Endometrial microvascular endothelial cells (primary cell): Measurements from ENCODE around the gene RNASEH1. TPM values are rescaled to one million over a fixed set of nuclear protein-coding genes. Genes with fewer than 3 reads are reported as not detected.
"Not testable (repeated sequence)": the region's sequence is repeated elsewhere in the genome, so short reads cannot be mapped to it uniquely, and the experiment has no call there.

Experiments used
- in situ Hi-C: cut with HindIII; loops from 2 replicates; pipeline ENCODE4 v1.10.0; 2017; ENCODE audit warnings: low sequenced_read_pairs, low pct_unique_long_range_greater_than_20kb; ENCODE audit errors: inconsistent ontology term
- total RNA-seq: library from RNA; depleted of rRNA; stranded (reverse); fragments of >200 nt; gene quantifications from one replicate; pipeline ENCODE4 v1.2.3, GENCODE V29; 2015; ENCODE audit errors: inconsistent ontology term

RNASEH1 gene
- total RNA-seq, 1 donor from 2014 or later: 43.2 TPM

DNA sequence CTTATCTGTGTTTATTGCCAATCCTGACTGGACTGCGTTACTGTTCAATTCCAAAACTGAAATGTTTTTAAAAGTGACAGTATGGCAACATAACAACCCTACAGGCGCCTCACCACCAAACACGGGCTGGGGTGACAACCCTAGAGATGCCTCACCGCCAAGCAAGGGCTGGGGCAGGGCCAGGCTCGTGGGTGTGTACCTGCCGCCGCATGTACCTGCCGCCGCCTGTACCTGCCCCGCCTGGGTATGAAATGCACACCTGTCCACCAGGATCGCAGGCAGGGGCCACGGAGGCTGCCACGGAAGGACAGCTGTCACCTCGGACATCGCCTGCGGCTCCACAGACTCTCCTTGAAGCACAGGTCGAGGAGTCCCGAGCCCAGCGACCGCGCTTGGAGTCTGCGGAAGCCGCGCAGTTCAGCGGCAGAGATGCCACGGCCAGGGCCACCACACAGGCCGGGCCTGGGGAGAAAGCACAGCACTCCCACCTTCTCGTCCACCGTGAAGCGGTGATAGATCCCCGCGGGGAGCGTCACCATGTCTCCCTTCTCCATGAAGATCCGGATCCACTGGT is 57.7 kb downstream of the RNASEH1 start:
- in situ Hi-C loops: no loop called here

DNA sequence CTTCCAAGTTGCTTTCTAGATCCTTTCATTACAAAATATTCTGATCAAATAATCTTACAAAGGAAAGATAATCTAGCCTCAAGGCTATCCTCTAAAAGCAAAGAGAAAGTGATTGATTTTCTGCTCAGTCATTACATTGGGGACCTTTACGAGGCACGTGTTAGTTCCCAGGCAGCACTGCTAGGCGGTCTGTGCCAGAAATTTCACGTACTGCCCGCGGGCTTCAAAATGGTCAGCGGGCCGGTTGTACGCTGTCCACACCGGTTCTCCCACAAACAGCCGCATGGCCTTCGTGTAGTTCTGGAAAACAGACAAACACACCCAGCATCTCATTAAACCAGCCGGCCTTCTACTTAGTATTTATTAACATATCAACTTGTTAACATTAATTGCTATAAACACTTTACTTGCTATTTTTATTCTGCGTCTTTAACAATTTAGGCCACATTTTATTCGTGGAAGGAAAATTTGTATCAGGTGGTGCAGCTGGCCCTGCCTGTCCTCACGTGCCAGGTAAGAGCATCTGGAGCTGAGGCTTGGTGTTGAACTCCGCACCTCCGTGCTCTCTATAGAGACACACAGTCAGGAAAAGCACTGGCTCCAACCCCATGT is 59.2 kb downstream of the RNASEH1 start:
- in situ Hi-C loops: no loop called here

DNA sequence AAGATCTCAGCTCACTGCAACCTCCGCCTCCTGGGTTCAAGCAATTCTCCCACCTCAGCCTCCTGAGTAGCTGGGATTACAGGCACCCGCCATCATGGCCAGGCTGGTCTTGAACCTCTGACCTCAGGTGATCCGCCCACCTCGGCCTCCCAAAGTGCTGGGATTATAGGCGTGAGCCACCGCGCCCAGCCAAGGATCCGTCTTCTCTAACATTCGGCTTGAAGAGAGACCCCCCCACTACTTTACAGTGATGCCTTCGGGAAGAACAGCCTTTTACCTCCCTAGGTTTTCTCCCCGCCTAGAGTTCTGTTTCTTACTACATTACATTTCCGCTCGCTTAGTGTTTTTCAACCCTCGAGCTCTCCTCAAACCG is 61.4 kb downstream of the RNASEH1 start:
- in situ Hi-C loops: not testable (repeated sequence)

Other genes starting within 250 kb of the RNASEH1 start
- gene EIPR1, start 180.5 kb downstream of the RNASEH1 start, total RNA-seq: 65.9 TPM
- gene TRAPPC12, start 178.6 kb downstream of the RNASEH1 start, total RNA-seq: 66.1 TPM
- gene ADI1, start 38.8 kb downstream of the RNASEH1 start, total RNA-seq: 64.4 TPM
- 3,294 TPM for gene RPS7, start 16.9 kb upstream of the RNASEH1 start, total RNA-seq
- gene COLEC11, start 36.8 kb upstream of the RNASEH1 start, total RNA-seq: not detected
- gene ALLC, start 99.9 kb upstream of the RNASEH1 start, total RNA-seq: not detected
- gene DCDC2C, start 145.2 kb upstream of the RNASEH1 start, total RNA-seq: not detected